ENCODE measurements around the gene PCNA.

- TF ChIP-seq, protein P1, sequence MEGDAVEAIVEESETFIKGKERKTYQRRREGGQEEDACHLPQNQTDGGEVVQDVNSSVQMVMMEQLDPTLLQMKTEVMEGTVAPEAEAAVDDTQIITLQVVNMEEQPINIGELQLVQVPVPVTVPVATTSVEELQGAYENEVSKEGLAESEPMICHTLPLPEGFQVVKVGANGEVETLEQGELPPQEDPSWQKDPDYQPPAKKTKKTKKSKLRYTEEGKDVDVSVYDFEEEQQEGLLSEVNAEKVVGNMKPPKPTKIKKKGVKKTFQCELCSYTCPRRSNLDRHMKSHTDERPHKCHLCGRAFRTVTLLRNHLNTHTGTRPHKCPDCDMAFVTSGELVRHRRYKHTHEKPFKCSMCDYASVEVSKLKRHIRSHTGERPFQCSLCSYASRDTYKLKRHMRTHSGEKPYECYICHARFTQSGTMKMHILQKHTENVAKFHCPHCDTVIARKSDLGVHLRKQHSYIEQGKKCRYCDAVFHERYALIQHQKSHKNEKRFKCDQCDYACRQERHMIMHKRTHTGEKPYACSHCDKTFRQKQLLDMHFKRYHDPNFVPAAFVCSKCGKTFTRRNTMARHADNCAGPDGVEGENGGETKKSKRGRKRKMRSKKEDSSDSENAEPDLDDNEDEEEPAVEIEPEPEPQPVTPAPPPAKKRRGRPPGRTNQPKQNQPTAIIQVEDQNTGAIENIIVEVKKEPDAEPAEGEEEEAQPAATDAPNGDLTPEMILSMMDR (optimal IDR thresholded peaks at IDR 0.05 in 1 of 3, IDR thresholded peaks at IDR 0.05 in 1 of 3, conservative IDR thresholded peaks at IDR 0.05 in 1 of 3; ENCODE audit: extremely low read depth in 1 of 3, insufficient read depth in 2 of 3, low read length in 3 of 3): no peak
- no peak for TF ChIP-seq EZH2 (IDR thresholded peaks at IDR 0.05; ENCODE audit: low read length)
These were observed 15.7 kb upstream of the PCNA start for GRCh38 chr20:5135363-5136012.

All from keratinocyte (primary cell).